Measurements from ENCODE around the gene RC3H1.
"Not testable (repeated sequence)": the region's sequence is repeated elsewhere in the genome, so short reads cannot be mapped to it uniquely, and the experiment has no call there.

The RC3H1 gene

GRCh38 chr1:173930541-173930940, 91.6 kb downstream of the RC3H1 start:
- not testable (repeated sequence) for DNase-seq

DNA sequence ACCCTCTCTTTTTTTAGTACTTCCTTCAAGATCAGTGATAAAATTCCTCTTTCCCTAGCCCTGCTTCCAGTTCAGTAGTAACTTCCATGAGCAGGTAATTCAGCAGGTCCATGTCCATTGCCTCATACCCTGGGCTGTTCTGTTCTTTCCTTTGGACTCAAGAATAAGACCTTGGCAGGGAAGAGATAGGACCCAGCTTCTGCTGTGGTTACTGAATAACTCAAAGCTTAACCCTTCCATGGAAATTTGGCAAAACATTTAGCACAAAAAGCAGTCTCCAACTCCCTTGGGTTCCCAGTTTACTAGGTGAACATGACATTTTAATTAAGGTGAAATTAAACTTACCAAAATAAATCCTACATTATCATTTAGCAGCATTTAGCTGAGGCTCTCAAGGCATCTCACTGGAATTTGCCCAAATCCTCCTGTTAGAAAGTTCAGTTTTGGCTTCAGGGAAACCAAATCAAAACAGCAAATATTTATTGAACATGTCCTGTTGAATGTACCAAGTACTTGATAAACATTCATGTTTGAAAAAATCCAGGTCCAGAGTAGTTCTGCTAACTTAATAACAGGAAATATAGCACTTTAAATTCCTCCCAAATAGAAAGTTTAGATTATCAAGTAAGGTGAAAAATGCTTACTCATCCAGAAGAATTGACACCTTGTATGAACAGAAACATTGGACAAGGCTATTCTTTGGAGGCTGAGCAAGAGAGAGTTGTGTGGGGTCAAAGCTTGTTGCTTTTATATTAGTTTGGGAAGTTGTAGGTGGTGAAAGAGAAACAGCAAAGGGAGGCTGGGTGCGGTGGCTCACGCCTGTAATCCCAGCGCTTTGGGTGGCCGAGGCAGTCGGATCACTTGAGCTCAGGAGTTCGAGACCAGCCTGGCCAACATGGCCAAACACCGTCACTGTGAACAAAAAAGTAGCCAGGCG, 96.6 kb downstream of the RC3H1 start:
- DNase-seq, result no peak

- DNase-seq, result no peak
Measured at GRCh38 chr1:173920861-173921260, 101.3 kb downstream of the RC3H1 start.

- no peak for DNase-seq
Measured at GRCh38 chr1:173917635-173918493, 104.3 kb downstream of the RC3H1 start.

DNA sequence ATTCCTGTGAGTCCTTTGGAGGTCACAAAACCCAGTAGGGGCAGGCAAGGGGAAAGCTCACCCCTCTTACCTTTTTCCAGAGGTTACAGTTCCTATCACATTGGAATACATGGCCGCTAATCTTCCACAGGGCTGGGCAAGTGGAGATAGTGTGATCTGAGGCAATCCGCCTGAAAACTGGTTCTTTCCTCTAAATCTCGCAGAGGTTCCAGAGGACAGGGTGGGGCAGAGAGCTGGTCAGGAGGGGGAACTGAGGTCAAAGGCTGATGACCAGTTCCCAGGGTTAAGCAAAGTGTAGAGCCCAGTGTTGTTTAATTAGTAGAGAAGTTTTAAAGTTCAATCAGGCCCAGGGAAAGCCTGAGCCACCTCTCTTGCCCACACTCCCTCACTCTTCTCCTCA, 105.0 kb downstream of the RC3H1 start, which contains the start of gene SERPINC1:
TSS of gene SERPINC1 (minus strand) at position 179 of the 400 bp plus-strand sequence. CDS start at position 111, 68 bp downstream.
- DNase-seq, result no peak

GRCh38 chr1:173916667-173917066, 105.5 kb downstream of the RC3H1 start:
- DNase-seq, result no peak

DNA sequence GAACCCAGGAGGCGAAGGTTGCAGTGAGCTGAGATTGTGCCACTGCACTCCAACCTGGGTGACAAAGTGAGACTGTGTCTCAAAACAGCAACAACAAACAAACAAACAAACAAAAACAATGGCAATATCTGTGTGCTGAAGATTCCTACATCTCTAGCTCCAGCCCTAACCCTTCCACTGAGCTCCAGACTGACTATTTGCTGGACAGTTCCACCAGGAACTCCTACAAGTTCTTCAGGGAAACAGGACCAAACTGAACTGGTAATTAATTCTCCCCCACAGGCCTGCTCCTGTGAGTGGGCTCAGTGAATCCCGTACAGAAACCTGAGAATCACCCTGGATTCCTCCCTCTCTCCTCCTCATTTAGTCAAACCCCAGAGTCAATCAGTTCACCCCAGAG, 106.6 kb downstream of the RC3H1 start:
- DNase-seq, result no peak

DNA sequence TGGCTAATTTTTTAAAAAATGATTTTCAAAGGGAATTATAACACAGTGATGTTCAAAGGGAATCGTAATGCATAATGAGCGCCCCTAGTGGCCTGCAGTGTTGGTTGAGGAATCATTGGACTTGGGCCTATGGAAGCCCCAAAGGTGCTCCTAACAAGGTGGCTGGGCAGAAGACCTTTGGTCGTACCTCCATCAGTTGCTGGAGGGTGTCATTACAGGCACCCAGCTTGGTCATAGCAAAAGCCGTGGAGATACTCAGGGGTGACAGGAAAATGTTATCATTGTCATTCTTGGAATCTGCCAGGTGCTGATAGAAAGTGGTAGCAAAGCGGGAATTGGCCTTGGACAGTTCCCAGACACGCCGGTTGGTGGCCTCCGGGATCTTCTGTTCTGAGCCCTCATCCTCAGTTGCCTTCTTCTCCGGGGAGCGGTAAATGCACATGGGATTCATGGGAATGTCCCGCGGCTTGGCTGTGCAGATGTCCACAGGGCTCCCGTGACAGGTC, 107.7 kb downstream of the RC3H1 start:
- peak; percentile 5 for DNase-seq

- DNase-seq, result no peak
Measured at GRCh38 chr1:173913111-173913510, 109.0 kb downstream of the RC3H1 start.

DNA sequence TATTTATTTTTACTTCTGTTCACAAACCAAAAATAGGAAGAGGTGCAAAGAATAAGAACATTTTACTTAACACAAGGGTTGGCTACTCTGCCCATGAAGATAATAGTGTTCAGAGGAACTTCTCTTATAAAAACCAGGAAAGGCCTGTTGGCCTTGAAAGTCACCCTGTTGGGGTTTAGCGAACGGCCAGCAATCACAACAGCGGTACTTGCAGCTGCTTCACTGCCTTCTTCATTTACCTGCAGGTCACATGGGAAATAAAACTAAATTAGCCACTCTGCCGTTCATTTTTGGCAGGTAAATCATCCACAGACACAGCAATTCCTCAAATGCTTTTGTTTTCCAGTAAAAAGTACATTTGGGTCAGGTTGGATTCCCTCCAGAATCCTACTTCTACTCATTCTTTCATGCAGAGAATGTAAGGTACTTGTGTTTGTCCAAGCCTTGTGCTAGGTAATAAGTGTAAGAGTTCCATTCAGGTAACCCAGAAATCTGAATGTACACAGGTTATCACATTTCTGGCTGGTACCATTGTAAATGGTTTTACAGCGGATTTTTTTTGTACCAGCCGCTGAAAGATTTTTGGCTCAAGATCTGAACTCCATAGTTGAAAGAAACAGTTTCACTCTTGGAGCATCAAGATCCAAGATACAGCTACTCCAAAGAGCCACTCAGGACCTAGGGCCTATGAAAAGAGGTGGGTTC, 118.2 kb downstream of the RC3H1 start:
- DNase-seq, result no peak

GRCh38 chr1:173900992-173901391, 121.2 kb downstream of the RC3H1 start:
- DNase-seq, result no peak

- no peak for DNase-seq
Measured at GRCh38 chr1:173900427-173900826, 121.7 kb downstream of the RC3H1 start.

- DNase-seq, result no peak
Measured at GRCh38 chr1:173894189-173894588, 128.0 kb downstream of the RC3H1 start.

DNA sequence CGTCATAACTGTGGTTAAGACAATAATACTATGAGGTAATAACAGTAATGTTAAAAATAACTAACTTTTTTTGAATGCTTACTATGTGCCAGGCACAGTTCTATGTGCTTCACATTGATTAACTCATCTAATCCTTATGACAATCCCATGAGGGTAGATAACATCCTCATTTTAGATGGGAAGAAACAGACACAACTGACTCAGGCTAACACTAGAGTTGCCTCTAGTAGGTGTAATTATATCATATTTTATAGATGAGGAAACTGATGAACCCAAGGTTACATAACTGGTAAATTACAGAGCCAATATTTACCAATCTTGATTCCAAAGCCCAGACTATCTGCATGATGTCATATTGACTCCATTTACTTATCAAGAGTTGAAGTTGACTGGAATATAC, 128.5 kb downstream of the RC3H1 start:
- DNase-seq, result no peak

DNA sequence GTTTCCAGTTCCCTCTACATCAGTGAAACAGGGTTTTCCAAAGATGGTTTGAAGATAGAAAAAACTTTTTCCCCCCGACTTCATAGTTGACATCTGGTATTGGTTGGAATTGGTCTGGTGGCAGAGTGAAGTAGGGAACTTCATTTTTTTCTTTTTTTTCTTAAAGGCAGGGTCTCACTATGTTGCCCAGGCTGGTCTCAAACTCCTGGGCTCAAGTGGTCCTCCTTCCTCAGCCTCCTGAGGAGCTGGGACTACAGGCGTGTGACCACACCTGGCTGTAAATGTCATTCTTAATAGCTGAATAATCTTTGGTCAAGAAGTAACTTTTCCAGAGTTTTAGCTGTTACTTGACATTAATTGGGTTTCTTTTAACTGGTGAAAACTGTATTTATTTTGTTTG, 132.3 kb downstream of the RC3H1 start:
- no peak for DNase-seq

GRCh38 chr1:173888749-173889148, 133.4 kb downstream of the RC3H1 start:
- no peak for DNase-seq

DNA sequence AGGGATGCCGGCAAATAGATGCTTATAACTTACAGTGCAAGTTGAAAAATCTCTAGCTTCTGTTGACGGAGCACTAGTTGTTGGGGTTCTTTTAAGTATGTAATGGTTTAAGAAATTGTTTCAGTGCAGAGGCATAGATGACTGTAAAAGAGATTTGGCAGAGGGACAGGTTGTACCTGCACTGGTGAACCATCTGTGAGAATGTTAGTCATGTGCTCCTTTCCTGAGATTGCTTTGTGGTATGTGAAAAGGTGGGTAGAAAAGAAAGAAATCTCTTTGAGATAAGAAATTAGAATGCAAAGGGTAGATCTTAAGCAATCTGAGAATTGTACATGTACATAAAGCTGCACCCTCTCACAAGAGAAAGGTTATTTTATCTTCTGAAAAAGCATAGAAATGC, 134.5 kb downstream of the RC3H1 start:
- DNase-seq, result no peak

GRCh38 chr1:173886746-173887611, 135.2 kb downstream of the RC3H1 start:
- no peak for DNase-seq

DNA sequence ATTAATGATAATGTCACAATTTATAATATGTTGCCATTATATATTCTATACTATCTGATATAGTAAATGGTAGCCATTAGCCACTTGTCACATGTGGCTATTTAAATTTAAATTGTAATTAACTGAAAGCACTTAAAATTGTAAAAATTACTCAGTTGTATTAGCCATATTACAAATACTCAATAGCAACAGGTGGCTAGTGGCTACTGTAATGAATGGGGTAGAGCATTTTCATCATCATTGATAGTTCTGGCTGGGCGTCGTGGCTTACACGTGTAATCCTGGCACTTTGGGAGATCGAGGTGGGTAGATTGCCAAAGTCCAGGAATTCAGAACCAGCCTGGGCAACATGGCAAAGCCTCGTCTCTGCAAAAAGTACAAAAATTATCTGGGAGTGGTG, 137.5 kb downstream of the RC3H1 start:
- DNase-seq, result no peak

All from stimulated activated CD4-positive, alpha-beta T cell treated with anti-CD3 and anti-CD28 coated beads, Interleukin-4, amount 100 ng/mL, for 1 hour (primary cell).